Vagina (tissue), 2 donors: Measurements from ENCODE around the gene EMC10. TPM values are rescaled to one million over a fixed set of nuclear protein-coding genes. Genes with fewer than 3 reads are reported as not detected.

Source experiments
- DNase-seq, 2 donors: peaks; one replicate each; pipeline ENCODE4 v3.0.0-alpha.2; 2017; ENCODE audit errors: extremely low spot score in 2 of 2
- H3K27ac ChIP-seq: fragments of 200-600 bp; sonication (generic); one replicate; pipeline ENCODE4 v1.5.1; 2019
- H3K27me3 ChIP-seq: fragments of 200-600 bp; sonication (generic); one replicate; pipeline ENCODE4 v1.5.1; 2019
- H3K36me3 ChIP-seq, 2 donors: fragments of 200-600 bp; sonication (generic); one replicate each; pipeline ENCODE4 v1.5.1; 2017 to 2019
- H3K4me1 ChIP-seq: fragments of 200-600 bp; sonication (generic); one replicate; pipeline ENCODE4 v1.5.1; 2019
- H3K4me3 ChIP-seq, 2 donors: fragments of 200-600 bp; sonication (generic); 1 replicate in 1 of 2; 2 replicates in 1 of 2; pipeline ENCODE4 v1.5.1; 2016 to 2019
- H3K9me3 ChIP-seq: fragments of 200-600 bp; sonication (generic); one replicate; pipeline ENCODE4 v1.5.1; 2019
- CTCF ChIP-seq, 3 experiments: fragments of 450-650 bp in 2 of 3; fragments of 200-600 bp in 1 of 3; sonication (generic) in 1 of 3; IDR thresholded peaks; one replicate each; pipeline ENCODE4 v1.5.1; 2017 to 2019; ENCODE audit warnings: antibody characterized with exemption in 3 of 3, mild to moderate bottlenecking in 2 of 3, moderate library complexity in 2 of 3
- POLR2A ChIP-seq, 2 donors: fragments of 450-650 bp; IDR thresholded peaks; one replicate each; pipeline ENCODE4 v1.6.1; 2017; ENCODE audit warnings: antibody characterized with exemption in 2 of 2, mild to moderate bottlenecking in 2 of 2, moderate library complexity in 2 of 2
- POLR2AphosphoS5 ChIP-seq, 2 donors: sonication (generic); formaldehyde crosslinking; IDR thresholded peaks; one replicate each; pipeline ENCODE4 v1.9.0; 2017; ENCODE audit warnings: antibody characterized with exemption in 2 of 2, mild to moderate bottlenecking in 2 of 2, low read depth in 1 of 2; ENCODE audit not compliant: insufficient read depth in 1 of 2
- intact Hi-C: fragments of 100-400 bp; cut with DNase I; formaldehyde crosslinking; loops from one replicate; pipeline ENCODE4 v1.15.1; 2023
- total RNA-seq: library from RNA; depleted of rRNA; stranded (reverse); fragments of >200 nt; gene quantifications from one replicate; pipeline ENCODE4 v1.2.3, GENCODE V29; 2016

Gene EMC10
- total RNA-seq, 1 donor from 2014 or later = 33.1 TPM

- Histone ChIP-seq H3K4me3 (no peak overlapping the region), H3K27me3 (no peaks in the 10 kb centered on the region), H3K4me1 (no peaks in the 10 kb centered on the region), H3K36me3 (no peaks in the 10 kb centered on the region), H3K9me3 (no peaks in the 10 kb centered on the region), H3K27ac (no peak overlapping the region)
- no peak for DNase-seq
- intact Hi-C loops = no loop called here
- no peak for TF ChIP-seq POLR2A (IDR thresholded peaks at IDR 0.05)
- no peak for TF ChIP-seq POLR2AphosphoS5 (IDR thresholded peaks at IDR 0.05; ENCODE audit: insufficient read depth in 1 of 2, low read depth in 1 of 2)
- TF ChIP-seq CTCF (IDR thresholded peaks at IDR 0.05) = no peak
Observed at GRCh38 chr19:50537306-50537685, 61.0 kb downstream of the EMC10 start.

DNA sequence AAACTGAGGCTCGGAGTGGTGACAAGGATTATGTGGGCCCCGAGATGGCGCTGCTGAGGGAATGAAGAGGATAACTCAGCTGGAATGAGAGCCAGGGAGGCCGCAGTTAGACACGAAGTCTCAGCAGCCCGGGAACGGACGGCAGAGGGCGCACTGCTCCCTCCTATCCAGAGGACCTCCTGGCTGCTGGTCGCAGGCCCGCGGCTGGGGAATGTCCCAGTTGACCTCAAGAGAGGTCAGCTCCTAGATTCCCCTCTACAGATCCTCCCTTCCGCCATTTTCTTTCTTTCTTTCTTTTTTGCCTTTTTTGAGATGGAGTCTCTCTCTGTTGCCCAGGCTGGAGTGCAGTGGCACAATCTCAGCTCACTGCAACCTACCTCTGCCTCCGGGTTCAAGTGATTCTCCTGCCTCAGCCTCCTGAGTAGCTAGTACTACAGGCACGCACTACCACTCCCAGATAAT, 61.5 kb downstream of the EMC10 start:
- Histone ChIP-seq H3K4me1 (no peaks in the 10 kb centered on the region), H3K36me3 (no peaks in the 10 kb centered on the region), H3K27ac (no peak overlapping the region), H3K27me3 (no peaks in the 10 kb centered on the region), H3K9me3 (no peaks in the 10 kb centered on the region), H3K4me3 (no peak overlapping the region)
- no peak for TF ChIP-seq POLR2AphosphoS5 (IDR thresholded peaks at IDR 0.05; ENCODE audit: insufficient read depth in 1 of 2, low read depth in 1 of 2)
- TF ChIP-seq CTCF (IDR thresholded peaks at IDR 0.05) = peak in 2 of 3 experiments; percentile 9 to 43
- intact Hi-C loops = no loop called here
- no peak for DNase-seq

Other genes with a start within 250 kb of the EMC10 start
- gene KCNC3, start 147.1 kb upstream of the EMC10 start, total RNA-seq = 0.98 TPM
- 0.74 TPM for gene NAPSA, start 110.9 kb upstream of the EMC10 start, total RNA-seq
- 84.7 TPM for gene NR1H2, start 100.0 kb upstream of the EMC10 start, total RNA-seq
- gene POLD1, start 92.2 kb upstream of the EMC10 start, total RNA-seq = 16.7 TPM
- gene SPIB, start 57.6 kb upstream of the EMC10 start, total RNA-seq = not detected
- not detected for gene MYBPC2, start 43.6 kb upstream of the EMC10 start, total RNA-seq
- not detected for gene GARIN5A, start 341 bp downstream of the EMC10 start, total RNA-seq
- 60.9 TPM for gene JOSD2, start 34.7 kb downstream of the EMC10 start, total RNA-seq
- not detected for gene ASPDH, start 37.4 kb downstream of the EMC10 start, total RNA-seq
- 17.9 TPM for gene LRRC4B, start 91.9 kb downstream of the EMC10 start, total RNA-seq
- 2.5 TPM for gene SYT3, start 163.4 kb downstream of the EMC10 start, total RNA-seq
- not detected for gene C19orf81, start 172.9 kb downstream of the EMC10 start, total RNA-seq
- 0.98 TPM for gene SHANK1, start 243.3 kb downstream of the EMC10 start, total RNA-seq
- 25.0 TPM for gene CLEC11A, start 246.9 kb downstream of the EMC10 start, total RNA-seq